Mucosa of rectum (tissue), 2 donors: ENCODE results near the gene SFTPB.
"Not testable (repeated sequence)": the region's sequence is repeated elsewhere in the genome, so short reads cannot be mapped to it uniquely, and the experiment has no call there.

Source experiments
- H3K27ac ChIP-seq, 2 donors: one replicate each; pipeline ENCODE4 v1.7.0; 2013; ENCODE audit warnings: inconsistent platforms in 2 of 2, low read depth in 2 of 2, low read length in 2 of 2
- H3K27me3 ChIP-seq, 2 donors: one replicate each; pipeline ENCODE4 v1.7.0; 2013; ENCODE audit warnings: low read length in 2 of 2; ENCODE audit not compliant: control insufficient read depth in 2 of 2, insufficient read depth in 2 of 2
- H3K36me3 ChIP-seq, 2 donors: one replicate each; pipeline ENCODE4 v1.7.0; 2013; ENCODE audit warnings: low read length in 2 of 2; ENCODE audit not compliant: control insufficient read depth in 2 of 2, insufficient read depth in 2 of 2
- H3K4me1 ChIP-seq, 2 donors: one replicate each; pipeline ENCODE4 v1.7.0; 2013; ENCODE audit warnings: low read length in 2 of 2, mild to moderate bottlenecking in 1 of 2; ENCODE audit not compliant: control insufficient read depth in 2 of 2, insufficient read depth in 2 of 2
- H3K4me3 ChIP-seq, 2 donors: one replicate each; pipeline ENCODE4 v1.7.0; 2013; ENCODE audit warnings: low read length in 2 of 2
- H3K9ac ChIP-seq, 2 donors: one replicate each; pipeline ENCODE4 v1.7.0; 2013; ENCODE audit warnings: low read length in 2 of 2, low read depth in 1 of 2, mild to moderate bottlenecking in 1 of 2
- H3K9me3 ChIP-seq, 2 donors: one replicate each; pipeline ENCODE4 v1.7.0; 2013; ENCODE audit warnings: low read length in 2 of 2; ENCODE audit not compliant: control insufficient read depth in 2 of 2
- donor health status: healthy.
- donor health status: Normal muscosa, but diverticular disease.

The SFTPB gene

DNA sequence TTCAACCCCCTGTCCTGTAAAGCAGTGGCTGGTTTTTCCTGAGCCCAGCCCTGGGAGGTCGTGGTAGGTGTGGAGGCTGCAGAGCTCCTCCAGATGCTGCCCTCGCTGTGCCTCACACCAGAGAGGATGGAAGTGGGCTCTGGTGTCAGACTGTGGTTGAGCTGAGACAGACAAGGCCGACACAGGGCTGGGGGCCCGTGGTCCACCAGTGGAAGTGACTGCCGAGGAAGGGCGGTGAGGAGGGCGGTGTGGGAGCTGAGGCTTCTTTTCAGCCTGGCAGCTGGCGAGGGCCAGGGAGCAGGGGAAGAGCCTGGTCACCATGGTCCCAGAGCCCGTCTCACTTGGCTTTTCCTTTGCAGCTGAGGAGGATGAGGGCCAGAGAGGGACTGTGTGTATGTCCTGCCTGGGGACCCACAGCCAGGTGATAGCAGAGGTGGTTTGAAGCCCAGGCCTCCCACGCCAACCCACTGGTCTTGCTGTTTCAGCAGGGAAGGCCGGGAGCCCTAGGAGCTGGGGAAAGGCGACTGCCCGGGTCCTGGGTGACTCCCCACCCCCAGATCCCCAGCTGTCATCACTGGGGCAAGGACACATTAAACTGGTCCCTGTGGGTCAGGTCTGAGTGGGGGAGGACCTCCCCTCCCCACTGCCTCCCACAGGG, 8.5 kb downstream of the SFTPB start:
- H3K4me1 ChIP-seq, result no peaks in the 10 kb centered on the region
- H3K9ac ChIP-seq, result no peak overlapping the region
- H3K36me3 ChIP-seq, result peaks cover 0 to 14% of the 10 kb centered on the region in 2 donors
- no peak overlapping the region for H3K4me3 ChIP-seq
- H3K27me3 ChIP-seq, result no peaks in the 10 kb centered on the region
- no peak overlapping the region for H3K27ac ChIP-seq
- no peaks in the 10 kb centered on the region for H3K9me3 ChIP-seq

- H3K27me3 ChIP-seq, H3K9me3 ChIP-seq, H3K4me1 ChIP-seq, H3K27ac ChIP-seq, H3K9ac ChIP-seq, H3K4me3 ChIP-seq: not testable (repeated sequence)
- peaks cover 3 to 18% of the 10 kb centered on the region in 2 donors for H3K36me3 ChIP-seq
These were observed 10.6 kb downstream of the SFTPB start for GRCh38 chr2:85657399-85657798.

DNA sequence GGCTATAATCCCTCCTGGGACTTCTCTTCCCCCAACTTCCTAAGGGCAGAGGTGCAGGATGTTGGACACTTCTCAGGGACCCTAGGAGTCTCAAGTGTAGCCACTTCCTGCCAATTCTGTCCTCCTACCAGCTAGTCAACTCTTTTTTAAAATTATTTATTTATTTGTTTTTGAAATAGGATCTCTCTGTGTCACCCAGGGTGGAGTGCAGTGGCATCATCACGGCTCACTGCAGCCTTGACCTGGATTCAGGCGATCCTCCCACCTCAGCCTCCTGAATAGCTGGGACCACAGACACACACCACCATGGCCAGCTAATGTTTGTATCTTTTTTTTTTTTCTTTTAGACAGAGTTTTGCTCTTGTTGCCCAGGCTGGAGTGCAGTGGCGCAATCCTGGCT, 11.5 kb downstream of the SFTPB start:
- no peaks in the 10 kb centered on the region for H3K4me1 ChIP-seq
- H3K9me3 ChIP-seq, result no peaks in the 10 kb centered on the region
- H3K9ac ChIP-seq, result no peak overlapping the region
- peaks cover 3 to 18% of the 10 kb centered on the region in 2 donors for H3K36me3 ChIP-seq
- no peaks in the 10 kb centered on the region for H3K27me3 ChIP-seq
- H3K4me3 ChIP-seq, result no peak overlapping the region
- no peak overlapping the region for H3K27ac ChIP-seq

DNA sequence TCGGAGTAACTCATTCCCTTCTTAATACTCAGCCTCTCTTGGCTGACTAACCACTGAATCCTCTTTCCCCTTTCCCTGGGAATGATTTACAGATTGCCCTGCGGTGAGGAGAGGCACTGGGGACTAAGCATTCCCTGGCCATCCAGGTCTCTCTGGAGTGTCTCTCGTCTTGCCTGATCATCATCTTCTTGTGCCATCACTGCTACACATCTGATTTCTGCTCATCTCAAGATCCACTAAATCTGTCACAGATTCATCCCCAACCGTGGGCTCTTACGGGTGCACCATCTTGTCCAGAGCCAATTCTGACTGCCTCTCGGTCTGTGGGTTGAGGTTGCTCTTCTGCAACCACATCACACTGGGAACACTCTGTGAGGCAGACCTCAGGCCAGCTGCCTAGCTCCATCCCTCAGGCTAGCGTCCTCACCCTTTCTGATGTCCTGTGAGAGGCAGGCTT, 12.0 kb downstream of the SFTPB start:
- Histone ChIP-seq H3K4me3 (no peak overlapping the region), H3K9me3 (no peaks in the 10 kb centered on the region), H3K27me3 (no peaks in the 10 kb centered on the region), H3K4me1 (no peaks in the 10 kb centered on the region), H3K9ac (no peak overlapping the region), H3K36me3 (peaks cover 3 to 18% of the 10 kb centered on the region in 2 donors), H3K27ac (no peak overlapping the region)

GRCh38 chr2:85653996-85654395, 14.0 kb downstream of the SFTPB start:
- no peak overlapping the region for H3K9ac ChIP-seq
- no peaks in the 10 kb centered on the region for H3K27me3 ChIP-seq
- H3K27ac ChIP-seq, result no peak overlapping the region
- peaks cover 11 to 26% of the 10 kb centered on the region in 2 donors for H3K36me3 ChIP-seq
- no peaks in the 10 kb centered on the region for H3K9me3 ChIP-seq
- no peaks in the 10 kb centered on the region for H3K4me1 ChIP-seq
- H3K4me3 ChIP-seq, result no peak overlapping the region

DNA sequence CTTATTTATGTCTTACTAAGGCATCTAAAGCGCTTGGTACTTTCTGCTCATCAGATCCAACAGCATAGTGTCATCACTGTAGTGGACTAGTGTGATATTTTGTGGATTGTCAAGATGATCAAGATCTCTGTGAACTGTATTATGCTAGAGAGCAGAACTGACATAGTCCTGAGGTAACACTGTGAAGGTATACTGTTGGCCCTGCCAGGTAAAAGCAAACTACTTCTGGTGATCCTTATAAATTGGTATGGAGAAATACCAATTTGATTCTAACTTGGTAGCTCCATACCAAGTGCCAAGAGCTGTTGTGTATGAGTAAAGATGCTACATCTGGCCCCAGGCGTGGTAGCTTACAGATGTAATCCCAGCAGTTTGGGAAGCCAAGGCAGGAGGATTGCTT, 15.9 kb downstream of the SFTPB start:
- Histone ChIP-seq H3K4me1 (no peaks in the 10 kb centered on the region), H3K9ac (no peak overlapping the region), H3K27ac (no peak overlapping the region), H3K4me3 (no peak overlapping the region), H3K27me3 (no peaks in the 10 kb centered on the region), H3K9me3 (no peaks in the 10 kb centered on the region), H3K36me3 (peaks cover 29 to 39% of the 10 kb centered on the region in 2 donors)

DNA sequence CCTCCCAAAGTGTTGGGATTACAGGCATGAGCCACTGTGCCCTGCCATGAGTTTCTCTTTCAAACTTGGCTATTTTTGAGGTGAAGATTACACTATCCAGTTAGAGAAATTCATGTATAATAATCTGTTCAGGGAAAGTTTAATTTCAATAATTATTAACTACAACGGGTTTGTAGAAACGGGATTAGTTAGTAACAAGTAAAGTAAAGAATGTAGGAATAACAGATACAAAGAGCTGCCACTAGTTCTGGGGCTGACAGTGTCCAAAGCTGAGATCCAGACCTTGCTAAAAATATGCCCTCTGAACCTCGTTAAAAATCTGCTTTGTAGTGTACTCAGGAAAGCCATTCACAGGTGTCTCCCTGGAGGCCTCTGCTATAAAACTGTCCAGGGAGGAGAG, 16.9 kb downstream of the SFTPB start:
- Histone ChIP-seq H3K9ac (no peak overlapping the region), H3K4me1 (no peaks in the 10 kb centered on the region), H3K4me3 (no peak overlapping the region), H3K36me3 (peaks cover 37 to 44% of the 10 kb centered on the region in 2 donors), H3K27me3 (no peaks in the 10 kb centered on the region), H3K9me3 (no peaks in the 10 kb centered on the region), H3K27ac (no peak overlapping the region)

DNA sequence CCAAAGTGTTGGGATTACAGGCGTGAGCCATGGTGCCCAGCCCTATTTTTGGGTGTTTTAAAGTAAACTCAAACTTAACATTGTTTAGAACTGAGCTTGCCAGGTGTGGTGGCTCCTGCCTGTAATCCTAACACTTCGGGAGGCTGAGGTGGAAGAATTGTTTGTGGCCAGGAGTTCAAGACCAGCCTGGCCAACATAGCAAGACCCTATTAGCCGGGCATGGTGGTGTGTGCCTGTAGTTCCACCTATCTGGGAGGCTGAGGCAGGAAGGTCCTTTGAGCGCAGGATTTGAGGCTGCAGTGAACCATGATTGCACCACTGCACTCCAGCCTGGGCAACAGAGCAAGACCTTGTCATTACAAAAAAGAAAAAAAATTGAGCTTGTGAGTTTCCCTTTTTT, 17.5 kb downstream of the SFTPB start:
- H3K9me3 ChIP-seq, result no peaks in the 10 kb centered on the region
- no peak overlapping the region for H3K27ac ChIP-seq
- H3K4me3 ChIP-seq, result no peak overlapping the region
- no peak overlapping the region for H3K9ac ChIP-seq
- H3K36me3 ChIP-seq, result peaks cover 42 to 47% of the 10 kb centered on the region in 2 donors
- H3K4me1 ChIP-seq, result no peaks in the 10 kb centered on the region
- no peaks in the 10 kb centered on the region for H3K27me3 ChIP-seq

DNA sequence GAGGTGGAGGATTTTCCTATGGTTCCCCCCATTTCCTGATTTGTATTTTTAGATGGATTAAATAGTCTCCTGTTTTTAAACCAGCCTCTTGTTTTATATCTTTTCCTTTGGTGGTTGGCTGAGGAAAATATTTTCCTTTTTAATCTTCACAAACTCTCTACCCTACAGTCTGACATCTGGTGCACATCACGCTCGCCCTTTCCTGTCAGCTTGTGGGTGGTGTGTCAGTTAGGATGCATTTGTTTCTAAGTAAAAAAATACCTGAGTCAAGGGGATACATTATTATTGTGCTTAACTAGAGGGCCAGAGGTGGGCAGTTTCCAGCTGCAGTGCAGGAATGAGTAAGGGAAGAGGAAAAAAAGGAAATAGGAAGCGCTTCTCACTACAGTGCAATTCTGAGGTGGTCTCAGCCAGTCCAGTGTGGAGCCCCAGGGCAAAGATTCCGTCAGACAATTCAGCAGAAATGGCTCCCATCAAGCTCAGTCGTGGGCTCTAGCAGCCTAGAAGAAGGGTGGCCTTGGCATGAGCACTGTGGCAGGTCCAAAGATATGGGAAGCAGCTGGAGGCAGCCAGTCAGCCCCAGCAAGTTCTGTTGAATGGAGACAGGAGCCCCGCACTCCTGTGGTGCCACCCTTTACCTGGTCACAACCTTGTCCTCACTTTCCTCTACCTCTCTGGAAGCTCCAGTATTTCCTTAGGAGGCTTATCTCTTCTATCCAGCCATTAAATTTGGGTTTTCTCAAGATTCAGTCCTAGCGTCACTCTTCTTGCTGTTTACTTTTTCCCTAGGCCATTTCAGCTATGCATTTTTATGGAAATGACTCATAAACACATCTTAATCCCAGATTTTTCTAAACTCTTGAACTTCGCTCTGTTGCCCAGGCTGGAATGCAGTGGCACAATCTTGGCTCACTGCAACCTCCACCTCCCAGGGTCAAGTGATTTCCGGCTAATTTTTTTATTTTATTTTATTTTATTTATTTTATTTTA, 18.5 kb downstream of the SFTPB start:
- no peaks in the 10 kb centered on the region for H3K27me3 ChIP-seq
- peaks cover 47 to 52% of the 10 kb centered on the region in 2 donors for H3K36me3 ChIP-seq
- no peak overlapping the region for H3K4me3 ChIP-seq
- no peak overlapping the region for H3K27ac ChIP-seq
- no peaks in the 10 kb centered on the region for H3K4me1 ChIP-seq
- no peaks in the 10 kb centered on the region for H3K9me3 ChIP-seq
- no peak overlapping the region for H3K9ac ChIP-seq

DNA sequence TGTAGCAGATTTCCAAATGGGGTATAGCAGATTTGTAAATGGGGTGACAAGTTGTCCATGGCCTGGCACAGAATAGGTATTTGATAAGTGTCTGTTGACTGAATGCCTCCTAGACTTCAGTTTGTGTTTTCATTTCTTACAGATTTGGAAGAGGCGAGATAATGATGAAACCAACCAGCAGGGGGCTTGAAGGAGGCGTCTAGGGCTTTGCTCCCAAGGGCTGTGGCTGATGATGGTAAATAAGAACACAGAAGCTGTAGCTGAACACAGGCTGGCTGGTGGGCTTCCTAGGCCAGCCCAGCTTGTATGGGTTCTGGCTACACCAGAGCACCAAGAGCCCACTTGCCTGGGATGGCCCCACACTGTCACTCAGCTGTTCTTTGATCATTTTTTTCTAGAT, 19.4 kb downstream of the SFTPB start:
- no peak overlapping the region for H3K9ac ChIP-seq
- H3K36me3 ChIP-seq, result peaks cover 53 to 57% of the 10 kb centered on the region in 2 donors
- no peak overlapping the region for H3K4me3 ChIP-seq
- no peaks in the 10 kb centered on the region for H3K27me3 ChIP-seq
- no peaks in the 10 kb centered on the region for H3K9me3 ChIP-seq
- H3K27ac ChIP-seq, result no peak overlapping the region
- no peaks in the 10 kb centered on the region for H3K4me1 ChIP-seq
